ENCODE data around the gene RALGAPA2. TPM values are rescaled to one million over a fixed set of nuclear protein-coding genes. Genes with fewer than 3 reads are reported as not detected.

RALGAPA2 gene
- total RNA-seq, 2 donors from 2014 or later, result 36.5 to 53.2 TPM

GRCh38 chr20:20353576-20353975 is 358.9 kb downstream of the RALGAPA2 start:
- intact Hi-C loops (cut with DNase I), result no loop called here
- WGBS, result 80% methylated on average over 3 of the region's 3 CpGs
- no peaks in the 10 kb centered on the region for H3K36me3 ChIP-seq
- no peaks in the 10 kb centered on the region for H3K4me1 ChIP-seq (replicated peaks)
- DNase-seq (ENCODE audit: low spot score), result no peak
- H3K27ac ChIP-seq, result no peak overlapping the region
- H3K4me3 ChIP-seq, result no peak overlapping the region
- no peaks in the 10 kb centered on the region for H3K9me3 ChIP-seq
- TF ChIP-seq CTCF (IDR thresholded peaks at IDR 0.05) (no peak), POLR2AphosphoS5 (IDR thresholded peaks at IDR 0.05) (no peak), POLR2A (IDR thresholded peaks at IDR 0.05) (no peak)
- H3K27me3 ChIP-seq (replicated peaks; ENCODE audit: insufficient read depth), result no peaks in the 10 kb centered on the region

GRCh38 chr20:20344476-20344875 is 368.0 kb downstream of the RALGAPA2 start:
- Histone ChIP-seq H3K27ac (no peak overlapping the region), H3K27me3 (replicated peaks; ENCODE audit: insufficient read depth) (no peaks in the 10 kb centered on the region), H3K4me3 (no peak overlapping the region), H3K36me3 (no peaks in the 10 kb centered on the region), H3K4me1 (replicated peaks) (peaks cover 5% of the 10 kb centered on the region), H3K9me3 (no peaks in the 10 kb centered on the region)
- no peak for TF ChIP-seq POLR2AphosphoS5 (IDR thresholded peaks at IDR 0.05)
- no peak for TF ChIP-seq CTCF (IDR thresholded peaks at IDR 0.05)
- no peak for TF ChIP-seq POLR2A (IDR thresholded peaks at IDR 0.05)
- DNase-seq (ENCODE audit: low spot score), result no peak
- whole genome bisulfite sequencing, result 84% methylated on average over 4 of the region's 4 CpGs
- intact Hi-C loops (cut with DNase I), result no loop called here

GRCh38 chr20:20343932-20344331 is 368.5 kb downstream of the RALGAPA2 start:
- intact Hi-C loops (cut with DNase I), result no loop called here
- 88% methylated on average over 7 of the region's 7 CpGs for WGBS

More at GRCh38 chr20:20343932-20344331, 368.5 kb downstream of the RALGAPA2 start:
- Histone ChIP-seq H3K4me1 (replicated peaks) (peaks cover 5% of the 10 kb centered on the region), H3K36me3 (no peaks in the 10 kb centered on the region), H3K4me3 (no peak overlapping the region), H3K9me3 (no peaks in the 10 kb centered on the region), H3K27me3 (replicated peaks; ENCODE audit: insufficient read depth) (no peaks in the 10 kb centered on the region), H3K27ac (no peak overlapping the region)
- no peak for TF ChIP-seq POLR2A (IDR thresholded peaks at IDR 0.05)
- no peak for TF ChIP-seq POLR2AphosphoS5 (IDR thresholded peaks at IDR 0.05)
- no peak for TF ChIP-seq CTCF (IDR thresholded peaks at IDR 0.05)
- no peak for DNase-seq (ENCODE audit: low spot score)

Small RNA genes within 50 kb of the gene (small RNA-seq; reads per million reads assigned to genes)
- 0 reads per million in 2 donors for gene EIF4E2P1
- 0 reads per million in 2 donors for gene RN7SL607P
